ENCODE results near the gene CYP4F8.

Gene CYP4F8

DNA sequence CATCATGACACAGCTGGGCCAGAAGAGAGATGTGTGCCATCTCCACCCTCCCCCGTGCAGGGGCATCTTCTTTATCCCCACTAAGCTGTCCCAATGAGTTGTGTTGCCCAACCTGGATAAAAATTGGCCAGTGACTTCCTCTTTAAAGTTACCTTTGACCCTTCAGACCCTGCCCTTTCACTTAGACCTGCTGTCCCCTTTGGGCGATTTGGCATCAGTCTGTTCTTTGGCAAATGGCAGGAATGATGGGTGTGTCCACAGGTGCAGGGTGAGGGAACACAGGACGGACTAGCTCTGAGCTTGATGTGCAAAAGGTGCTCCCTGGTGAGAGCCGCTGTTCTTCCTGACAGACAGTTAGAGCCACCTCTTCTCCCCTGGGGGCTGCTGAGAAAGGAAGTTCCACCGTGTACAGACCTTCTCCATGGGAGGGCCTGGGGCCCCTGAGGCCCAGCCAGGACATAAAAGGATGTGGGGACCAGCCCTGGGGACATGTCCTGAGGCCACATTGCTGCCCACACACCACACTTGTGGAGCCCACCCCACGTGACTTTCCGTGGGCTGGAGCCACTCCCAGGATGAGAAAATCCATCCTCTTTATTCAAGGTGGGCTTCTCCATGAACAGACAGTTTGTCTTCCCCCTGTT is 1.7 kb downstream of the CYP4F8 start:
- DNase-seq: no peak

DNA sequence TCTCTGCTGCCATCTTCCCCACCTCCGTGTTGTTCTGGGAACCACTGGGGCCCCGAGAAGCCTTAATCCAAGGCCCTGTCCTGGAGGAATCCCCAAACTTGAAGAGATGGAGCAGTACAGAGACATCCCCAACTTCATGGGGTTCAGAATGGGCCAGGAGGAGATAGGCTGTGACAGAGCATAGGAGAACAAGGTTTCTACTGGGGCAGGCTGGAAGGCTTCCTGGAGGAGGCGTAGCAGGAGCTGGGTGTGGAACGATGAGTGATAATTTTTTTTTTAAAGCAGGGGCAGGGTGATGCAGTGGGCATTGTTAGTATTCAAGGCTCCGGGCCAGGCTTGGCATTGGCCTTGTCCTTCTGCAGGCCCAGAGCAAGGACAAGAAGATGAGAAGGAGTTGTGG is 3.3 kb downstream of the CYP4F8 start:
- no peak for DNase-seq

GRCh38 chr19:15621801-15622200 is 6.8 kb downstream of the CYP4F8 start:
- DNase-seq: no peak

GRCh38 chr19:15622991-15623390 is 8.0 kb downstream of the CYP4F8 start:
- no peak for DNase-seq

GRCh38 chr19:15623711-15624318 is 8.8 kb downstream of the CYP4F8 start:
- DNase-seq: no peak

GRCh38 chr19:15628236-15629002 is 13.4 kb downstream of the CYP4F8 start:
- DNase-seq: no peak

DNA sequence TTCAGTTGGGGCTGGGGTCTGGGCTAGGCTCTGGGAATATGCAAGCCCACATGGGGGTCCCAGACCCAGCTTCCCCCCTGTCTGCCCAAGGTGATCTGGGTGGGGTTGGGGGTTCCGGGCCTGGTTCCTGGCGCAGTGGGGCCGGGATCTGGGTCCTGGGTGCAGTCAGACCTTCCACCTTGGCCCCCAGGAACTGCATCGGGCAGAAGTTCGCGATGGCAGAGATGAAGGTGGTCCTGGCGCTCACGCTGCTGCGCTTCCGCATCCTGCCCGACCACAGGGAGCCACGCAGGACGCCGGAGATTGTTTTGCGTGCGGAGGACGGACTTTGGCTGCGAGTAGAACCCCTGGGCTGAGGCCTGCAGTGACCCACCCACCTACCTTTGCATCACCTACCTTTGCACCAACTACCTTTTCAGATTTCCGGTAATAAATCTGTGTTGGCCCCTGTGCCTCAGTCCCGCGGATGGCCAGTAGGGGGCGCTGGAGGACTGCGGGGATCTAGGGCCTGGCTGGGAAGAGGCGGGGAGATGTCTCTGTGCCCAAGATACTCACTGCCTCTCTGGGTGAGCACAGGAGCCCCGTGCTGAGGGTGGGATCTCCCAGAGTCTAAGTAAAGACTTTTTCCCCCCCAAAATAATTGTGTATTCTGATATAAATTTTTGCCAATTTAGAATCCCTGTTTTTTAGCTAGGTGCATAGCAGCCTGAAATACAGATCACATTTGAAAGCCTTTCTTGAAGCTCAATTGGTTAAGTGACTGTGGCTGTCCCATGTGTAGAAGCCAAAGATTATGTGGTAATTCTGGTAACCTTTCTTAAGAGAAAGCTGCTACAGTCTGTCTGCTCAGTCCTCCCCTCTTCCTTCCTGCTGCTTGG is 14.2 kb downstream of the CYP4F8 start:
- peak; percentile 22 for DNase-seq

- no peak for DNase-seq
Observed at GRCh38 chr19:15631817-15632216, 16.8 kb downstream of the CYP4F8 start.

DNA sequence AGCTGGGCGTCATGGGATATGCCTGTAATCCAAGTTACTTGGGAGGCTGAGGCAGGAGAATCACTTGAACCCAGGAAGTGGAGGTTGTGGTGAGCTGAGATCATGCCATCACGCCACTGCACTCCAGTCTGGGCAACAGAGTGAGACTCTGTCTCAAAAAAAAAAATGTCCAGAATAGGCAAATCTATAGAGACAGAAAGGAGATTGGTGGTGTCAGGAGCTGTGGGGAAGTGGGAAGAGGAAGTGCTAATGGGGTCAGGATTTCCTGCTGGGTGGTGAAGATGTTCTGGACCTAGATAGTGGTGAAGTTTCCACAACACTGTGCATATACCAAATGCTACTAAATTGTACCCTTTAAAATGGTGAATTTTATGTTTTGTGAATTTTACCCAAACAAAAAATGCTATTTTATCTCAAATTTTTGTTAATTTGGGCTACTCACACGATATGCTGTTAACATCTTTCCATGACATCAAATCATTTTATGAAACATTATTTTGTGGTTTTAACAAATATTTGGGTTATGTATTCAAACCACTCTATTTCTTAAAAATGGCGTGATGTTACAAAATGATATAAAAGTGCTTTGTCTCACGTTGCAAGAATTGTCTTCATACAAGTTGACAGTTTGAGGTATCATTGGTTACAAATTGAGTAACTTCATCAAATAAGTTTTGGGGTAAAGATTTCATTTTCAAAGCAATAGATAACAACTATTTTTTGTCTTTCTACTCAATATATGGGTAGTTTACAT is 18.2 kb downstream of the CYP4F8 start:
- DNase-seq: no peak

DNA sequence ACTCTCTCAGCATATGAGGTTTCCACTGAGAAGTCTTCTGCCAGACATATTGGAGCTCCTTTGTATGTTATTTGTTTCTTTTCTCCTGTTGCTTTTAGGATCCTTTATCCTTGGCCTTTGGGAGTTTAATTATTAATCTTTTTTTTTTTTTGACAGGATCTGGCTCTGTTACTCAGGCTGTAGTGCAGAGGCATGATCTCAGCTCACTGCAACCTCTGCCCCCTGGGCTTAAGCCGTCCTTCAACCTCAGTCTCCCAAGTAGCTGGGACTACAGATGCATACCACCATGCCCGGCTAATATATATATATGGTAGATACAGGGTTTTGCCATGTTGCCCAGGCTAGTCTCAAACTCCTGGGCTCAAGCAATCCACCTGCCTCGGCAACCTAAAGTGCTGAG is 19.1 kb downstream of the CYP4F8 start:
- DNase-seq: no peak

- DNase-seq: no peak
Observed at GRCh38 chr19:15635016-15635805, 20.2 kb downstream of the CYP4F8 start.

- DNase-seq: no peak
Observed at GRCh38 chr19:15636026-15636425, 21.0 kb downstream of the CYP4F8 start.

GRCh38 chr19:15639596-15639995 is 24.6 kb downstream of the CYP4F8 start:
- DNase-seq: no peak

- DNase-seq: peak; percentile 3
Observed at GRCh38 chr19:15640294-15640903, 25.4 kb downstream of the CYP4F8 start, which contains the start of gene CYP4F3. Gene CYP4F3, plus strand, starts transcription at chr19:15640897. Its CDS starts 519 bp downstream, at chr19:15641416.

- DNase-seq: no peak
Observed at GRCh38 chr19:15640904-15641597, 26.0 kb downstream of the CYP4F8 start.

- DNase-seq: no peak
Observed at GRCh38 chr19:15641901-15642491, 27.0 kb downstream of the CYP4F8 start.

DNA sequence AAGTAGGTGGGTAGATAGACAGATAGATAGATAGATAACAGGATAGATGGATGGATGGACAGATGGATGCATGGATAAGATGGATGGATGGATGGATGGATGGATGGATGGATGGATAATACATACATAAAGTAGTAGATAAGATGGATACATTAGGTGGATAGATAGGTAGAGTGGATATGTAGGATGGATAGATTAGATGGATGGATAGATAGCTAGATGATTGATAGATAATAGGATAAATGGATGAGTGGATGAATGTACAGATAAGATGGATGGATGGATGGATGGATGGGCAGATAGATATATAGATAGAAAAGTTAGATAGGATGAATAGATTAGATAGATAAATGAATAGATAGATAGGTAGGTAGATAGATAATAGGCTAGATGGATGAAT is 27.8 kb downstream of the CYP4F8 start:
- no peak for DNase-seq

GRCh38 chr19:15643387-15643786 is 28.4 kb downstream of the CYP4F8 start:
- no peak for DNase-seq

- no peak for DNase-seq
Observed at GRCh38 chr19:15644066-15644741, 29.2 kb downstream of the CYP4F8 start.

Data from NCI-H2171 treated with DMSO at 0.1 percent for 48 hours (cell line).